Activated CD4-positive, CD25-positive, alpha-beta regulatory T cell treated with anti-CD3 and anti-CD28 coated beads, Interleukin-2, amount 50 U/mL, for 16 hours (primary cell): ENCODE results near the gene ZNF593OS.

Experiments
- DNase-seq: peaks from one replicate; pipeline ENCODE4 v3.0.0-alpha.2; 2020; ENCODE audit warnings: low read depth, low spot score

ZNF593OS gene

GRCh38 chr1:26184086-26184485 lies 12.5 kb upstream of the ZNF593OS start:
- DNase-seq: no peak

- DNase-seq: no peak
These were observed 10.7 kb upstream of the ZNF593OS start for GRCh38 chr1:26182383-26182696.

GRCh38 chr1:26181586-26182382 lies 10.2 kb upstream of the ZNF593OS start:
- no peak for DNase-seq

- no peak for DNase-seq
These were observed 8.4 kb upstream of the ZNF593OS start for GRCh38 chr1:26180010-26180506.

GRCh38 chr1:26177182-26177684 lies 5.6 kb upstream of the ZNF593OS start, which contains the start of gene CNKSR1:
TSS of gene CNKSR1 (plus strand) at chr1:26177491. CDS start at chr1:26177548, 57 bp downstream.
- DNase-seq: no peak

- no peak for DNase-seq
These were observed 3.7 kb upstream of the ZNF593OS start for GRCh38 chr1:26175346-26175745.

GRCh38 chr1:26170472-26170821 lies 1.2 kb downstream of the ZNF593OS start:
- DNase-seq: no peak

- peak; percentile 67 for DNase-seq
These were observed 1.8 kb downstream of the ZNF593OS start, which contains the start of gene ZNF593 for GRCh38 chr1:26169669-26170471. TSS of gene ZNF593 (plus strand) at chr1:26169908. CDS start at chr1:26169984, 76 bp downstream.

GRCh38 chr1:26169198-26169554 lies 2.5 kb downstream of the ZNF593OS start:
- DNase-seq: no peak

GRCh38 chr1:26168410-26169197 lies 3.0 kb downstream of the ZNF593OS start, which contains the start of gene C1orf232:
TSS of gene C1orf232 (minus strand) at chr1:26168963. CDS start at chr1:26168499, 464 bp downstream.
- no peak for DNase-seq

GRCh38 chr1:26166719-26167281 lies 4.8 kb downstream of the ZNF593OS start:
- no peak for DNase-seq

GRCh38 chr1:26164861-26165842 lies 6.5 kb downstream of the ZNF593OS start:
- no peak for DNase-seq

GRCh38 chr1:26164036-26164860 lies 7.4 kb downstream of the ZNF593OS start:
- DNase-seq: no peak

GRCh38 chr1:26163684-26164035 lies 8.0 kb downstream of the ZNF593OS start:
- DNase-seq: no peak

GRCh38 chr1:26162220-26162709 lies 9.4 kb downstream of the ZNF593OS start:
- DNase-seq: no peak

GRCh38 chr1:26161415-26162219 lies 10.0 kb downstream of the ZNF593OS start:
- DNase-seq: no peak

- no peak for DNase-seq
These were observed 10.9 kb downstream of the ZNF593OS start for GRCh38 chr1:26160527-26161414.
